COR-L47 (cell line): ENCODE results near the gene N4BP3.
"Not testable (repeated sequence)": the region's sequence is repeated elsewhere in the genome, so short reads cannot be mapped to it uniquely, and the experiment has no call there.

Source experiments
- DNase-seq: peaks from one replicate; lab custom pipeline; 2025; lab: John Stamatoyannopoulos, UW

Gene N4BP3

GRCh38 chr5:178123094-178123965, 10.0 kb downstream of the N4BP3 start:
- DNase-seq: no peak

- peak; percentile 18 for DNase-seq
These were observed 10.9 kb downstream of the N4BP3 start for GRCh38 chr5:178123966-178124925.

GRCh38 chr5:178125253-178125906, 12.0 kb downstream of the N4BP3 start:
- no peak for DNase-seq

GRCh38 chr5:178126556-178126955, 13.2 kb downstream of the N4BP3 start:
- no peak for DNase-seq

GRCh38 chr5:178127300-178128009, 14.1 kb downstream of the N4BP3 start:
- DNase-seq: not testable (repeated sequence)

GRCh38 chr5:178129296-178129695, 16.0 kb downstream of the N4BP3 start:
- no peak for DNase-seq

- not testable (repeated sequence) for DNase-seq
These were observed 16.9 kb downstream of the N4BP3 start for GRCh38 chr5:178130234-178130575.

- DNase-seq: peak; percentile 83
These were observed 17.5 kb downstream of the N4BP3 start, which contains the start of gene RMND5B for GRCh38 chr5:178130576-178131445. Gene RMND5B, plus strand, starts transcription at chr5:178131014. Its CDS starts 7,106 bp downstream, at chr5:178138120.

- no peak for DNase-seq
These were observed 18.2 kb downstream of the N4BP3 start for GRCh38 chr5:178131446-178131996.

GRCh38 chr5:178136990-178137389, 23.7 kb downstream of the N4BP3 start:
- DNase-seq: no peak

GRCh38 chr5:178137991-178138390, 24.7 kb downstream of the N4BP3 start:
- no peak for DNase-seq

GRCh38 chr5:178141550-178141949, 28.2 kb downstream of the N4BP3 start:
- no peak for DNase-seq

GRCh38 chr5:178142642-178143041, 29.3 kb downstream of the N4BP3 start:
- DNase-seq: no peak

- no peak for DNase-seq
These were observed 29.9 kb downstream of the N4BP3 start for GRCh38 chr5:178143246-178143645.

- DNase-seq: no peak
These were observed 30.6 kb downstream of the N4BP3 start for GRCh38 chr5:178143901-178144300.

GRCh38 chr5:178145965-178146820, 32.9 kb downstream of the N4BP3 start:
- peak; percentile 73 for DNase-seq

GRCh38 chr5:178147406-178147805, 34.1 kb downstream of the N4BP3 start:
- DNase-seq: no peak

GRCh38 chr5:178149199-178149932, 36.0 kb downstream of the N4BP3 start:
- DNase-seq: no peak
